ENCODE data around the gene M1AP.

GRCh38 chr2:74550231-74550630 is 97.9 kb downstream of the M1AP start:
- TF ChIP-seq, protein P1, sequence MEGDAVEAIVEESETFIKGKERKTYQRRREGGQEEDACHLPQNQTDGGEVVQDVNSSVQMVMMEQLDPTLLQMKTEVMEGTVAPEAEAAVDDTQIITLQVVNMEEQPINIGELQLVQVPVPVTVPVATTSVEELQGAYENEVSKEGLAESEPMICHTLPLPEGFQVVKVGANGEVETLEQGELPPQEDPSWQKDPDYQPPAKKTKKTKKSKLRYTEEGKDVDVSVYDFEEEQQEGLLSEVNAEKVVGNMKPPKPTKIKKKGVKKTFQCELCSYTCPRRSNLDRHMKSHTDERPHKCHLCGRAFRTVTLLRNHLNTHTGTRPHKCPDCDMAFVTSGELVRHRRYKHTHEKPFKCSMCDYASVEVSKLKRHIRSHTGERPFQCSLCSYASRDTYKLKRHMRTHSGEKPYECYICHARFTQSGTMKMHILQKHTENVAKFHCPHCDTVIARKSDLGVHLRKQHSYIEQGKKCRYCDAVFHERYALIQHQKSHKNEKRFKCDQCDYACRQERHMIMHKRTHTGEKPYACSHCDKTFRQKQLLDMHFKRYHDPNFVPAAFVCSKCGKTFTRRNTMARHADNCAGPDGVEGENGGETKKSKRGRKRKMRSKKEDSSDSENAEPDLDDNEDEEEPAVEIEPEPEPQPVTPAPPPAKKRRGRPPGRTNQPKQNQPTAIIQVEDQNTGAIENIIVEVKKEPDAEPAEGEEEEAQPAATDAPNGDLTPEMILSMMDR (IDR thresholded peaks at IDR 0.05), result no peak
- TF ChIP-seq POLR2A (IDR thresholded peaks at IDR 0.05), result no peak

All from sigmoid colon (tissue), 3 donors.